Measurements from ENCODE around the gene RMND5B. TPM values are rescaled to one million over a fixed set of nuclear protein-coding genes. Genes with fewer than 3 reads are reported as not detected.

Gene RMND5B
- total and polyA plus RNA-seq, 10 of the 15 experiments (the other 5 are each of a cell fraction or from before 2014, with no cell fraction given) = 1.6 to 50.7 (median 30.9) TPM

GRCh38 chr5:178125253-178125906 lies 5.4 kb upstream of the RMND5B start:
- H3K27ac ChIP-seq (ENCODE audit: control insufficient read depth, insufficient read depth) = no peak overlapping the region
- intact Hi-C loops (cut with micrococcal nuclease; ENCODE audit: unreplicated experiment) = no loop called here
- peaks cover under 1% of the 10 kb centered on the region for H3K79me2 ChIP-seq (ENCODE audit: control insufficient read depth, insufficient read depth, low read length)
- no peaks in the 10 kb centered on the region for H4K20me1 ChIP-seq (ENCODE audit: control insufficient read depth, insufficient read depth)
- ChIA-PET RAD21 (ENCODE audit: unreplicated experiment) (no interaction called here), SMC1A (ENCODE audit: uncharacterized antibody, unreplicated experiment) (no interaction called here), POLR2A (interaction anchor here (1.6 kb wide), 1 partner anchor 9 kb away, joined by 6 read pairs; no protein-coding TSS in a partner anchor), CTCF (interaction anchor here (1.1 kb wide), 1 partner anchor 20 kb away, joined by 3 read pairs; no protein-coding TSS in a partner anchor)
- no peak for ATAC-seq
- peaks cover 3 to 15% of the 10 kb centered on the region in 2 experiments; a peak in 3 of 4 replicates for H3K36me3 ChIP-seq (ENCODE audit: control insufficient read depth in 2 of 2, insufficient read depth in 2 of 2, low read length in 1 of 2)
- in situ Hi-C loops (cut with MboI) = loop anchor here (10.0 kb wide), 1 partner anchor 1689 kb away; no protein-coding TSS in a partner anchor
- no peak for FAIRE-seq
- no peaks in the 10 kb centered on the region for H3K9me3 ChIP-seq (replicated peaks; ENCODE audit: control insufficient read depth, insufficient read depth, low read length)
- H3K27me3 ChIP-seq (replicated peaks in 1 of 2; ENCODE audit: control insufficient read depth in 2 of 2, insufficient read depth in 2 of 2, low read length in 1 of 2) = no peaks in the 10 kb centered on the region
- no peak overlapping the region for H3K9ac ChIP-seq (ENCODE audit: control insufficient read depth, insufficient read depth, low read length)
- no peak overlapping the region for H3K4me3 ChIP-seq
- DNase-seq (ENCODE audit: low read depth, low spot score) = no peak
- H2AFZ ChIP-seq (ENCODE audit: control insufficient read depth, low read depth, low read length) = no peak overlapping the region
- BruUV-seq (replicated peaks) = no TSS peak
- WGBS (ENCODE audit: insufficient coverage, insufficient replicate concordance, low lambda C conversion rate, missing lambda C conversion rate) = 52% methylated on average over 10 of the region's 10 CpGs
- H3K4me1 ChIP-seq (ENCODE audit: control insufficient read depth, insufficient read depth, low read length) = peaks cover 11% of the 10 kb centered on the region
- no peak overlapping the region for H3K4me2 ChIP-seq (ENCODE audit: control insufficient read depth, insufficient read depth)
- TF ChIP-seq IKZF2 (IDR thresholded peaks at IDR 0.05) (no peak), BCLAF1 (IDR thresholded peaks at IDR 0.05) (no peak), NFIC (IDR thresholded peaks at IDR 0.05; ENCODE audit: low read depth, low read length) (no peak), YBX1 (IDR thresholded peaks at IDR 0.05) (no peak), RAD21 (IDR thresholded peaks at IDR 0.05; ENCODE audit: insufficient read depth, low read depth, low read length) (no peak), MTA3 (IDR thresholded peaks at IDR 0.05; ENCODE audit: borderline replicate concordance, low read length) (no peak), WRNIP1 (IDR thresholded peaks at IDR 0.05; ENCODE audit: borderline replicate concordance, low read depth, low read length) (no peak), RFX5 (IDR thresholded peaks at IDR 0.05; ENCODE audit: low read depth, low read length) (no peak), CHD2 (IDR thresholded peaks at IDR 0.05; ENCODE audit: borderline replicate concordance, low read depth, low read length) (no peak), BMI1 (IDR thresholded peaks at IDR 0.05; ENCODE audit: borderline replicate concordance) (no peak), CEBPB (IDR thresholded peaks at IDR 0.05; ENCODE audit: borderline replicate concordance in 1 of 2, low read depth in 2 of 2, low read length in 2 of 2) (no peak), STAT3 (IDR thresholded peaks at IDR 0.05; ENCODE audit: low read depth, low read length) (no peak), CREB1 (IDR thresholded peaks at IDR 0.05; ENCODE audit: low read depth) (no peak), NBN (IDR thresholded peaks at IDR 0.05) (no peak), RBBP5 (conservative IDR thresholded peaks at IDR 0.05) (no peak), MYC (IDR thresholded peaks at IDR 0.05; ENCODE audit: insufficient read depth, insufficient read length, insufficient replicate concordance, low read length, severe bottlenecking) (no peak), STAT1 (conservative IDR thresholded peaks at IDR 0.05) (no peak), ZNF687 (IDR thresholded peaks at IDR 0.05) (no peak)

Data from GM12878 (cell line).